ENCODE data around the gene NUDT8.

DNA sequence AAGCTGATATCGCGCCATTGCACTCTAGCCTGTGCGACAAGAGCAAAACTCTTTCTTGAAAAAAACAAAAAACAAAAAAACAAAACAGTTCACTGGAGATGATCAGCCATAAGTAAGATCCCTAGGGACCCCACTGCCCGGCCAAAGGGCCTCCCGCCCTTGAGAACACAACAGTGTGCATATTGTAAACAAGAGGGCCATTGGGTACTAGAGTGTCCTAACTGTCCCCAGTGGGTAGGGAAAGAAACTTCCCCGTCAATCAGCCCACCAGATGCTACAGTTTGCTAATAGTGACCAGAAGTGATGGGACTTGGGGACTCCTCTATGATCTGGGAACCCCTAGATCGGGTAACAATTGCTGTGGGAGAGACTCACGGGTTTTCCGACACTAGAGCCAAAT is 24.5 kb upstream of the NUDT8 start:
- TF ChIP-seq POLR2A (IDR thresholded peaks at IDR 0.05): no peak
- no peak for TF ChIP-seq CTCF (IDR thresholded peaks at IDR 0.05)

Data from adrenal gland (tissue), 5 donors.